Measurements from ENCODE around the gene MCRIP1.
"Not testable (repeated sequence)": the region's sequence is repeated elsewhere in the genome, so short reads cannot be mapped to it uniquely, and the experiment has no call there.

Gene MCRIP1

DNA sequence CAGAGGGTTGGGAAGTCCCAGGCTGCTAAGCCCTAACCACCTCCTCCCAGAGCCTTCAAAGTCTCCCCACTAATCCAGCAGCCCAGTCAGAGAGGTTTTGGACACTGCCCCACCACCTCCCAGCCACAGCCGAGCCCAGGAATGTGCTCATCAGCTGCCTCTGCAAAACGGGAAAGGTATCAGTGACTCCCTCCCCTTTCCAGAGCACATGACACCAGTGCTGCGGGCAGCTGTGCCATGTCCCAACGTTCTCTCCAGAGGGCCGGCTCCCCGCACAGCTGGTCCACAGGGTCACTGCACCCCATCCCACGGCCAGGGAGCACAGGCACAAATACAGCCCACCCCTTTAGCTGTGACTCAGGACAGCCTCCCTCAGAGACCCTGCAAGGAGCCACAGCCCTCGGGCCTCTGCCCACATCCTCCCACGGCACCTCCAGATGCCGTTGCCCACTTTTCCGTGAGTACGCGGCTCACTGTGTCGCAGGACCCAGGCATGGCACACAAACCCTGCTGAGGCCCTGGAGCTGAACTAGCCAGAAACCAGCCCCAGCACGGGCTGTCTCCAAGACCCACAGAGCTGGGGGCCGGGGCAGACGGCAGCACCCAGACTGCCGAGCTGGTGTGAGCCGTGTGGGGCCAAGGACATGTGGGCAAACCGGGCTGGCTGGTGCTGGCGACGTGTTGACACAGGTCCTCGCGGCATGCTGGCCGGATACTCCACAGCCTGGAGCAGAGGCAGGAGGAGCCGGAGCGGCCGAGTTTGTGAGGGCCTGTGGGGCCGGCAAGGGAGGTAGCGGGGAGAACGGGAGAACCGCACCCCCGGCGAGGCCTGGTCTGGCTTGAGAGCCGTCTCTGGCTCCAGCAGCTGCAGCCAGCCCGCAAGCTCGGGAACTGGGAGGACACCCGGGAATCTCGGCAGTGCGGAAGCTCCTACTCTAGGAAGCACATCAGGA, 8.0 kb upstream of the MCRIP1 start:
- no peak for FAIRE-seq

DNA sequence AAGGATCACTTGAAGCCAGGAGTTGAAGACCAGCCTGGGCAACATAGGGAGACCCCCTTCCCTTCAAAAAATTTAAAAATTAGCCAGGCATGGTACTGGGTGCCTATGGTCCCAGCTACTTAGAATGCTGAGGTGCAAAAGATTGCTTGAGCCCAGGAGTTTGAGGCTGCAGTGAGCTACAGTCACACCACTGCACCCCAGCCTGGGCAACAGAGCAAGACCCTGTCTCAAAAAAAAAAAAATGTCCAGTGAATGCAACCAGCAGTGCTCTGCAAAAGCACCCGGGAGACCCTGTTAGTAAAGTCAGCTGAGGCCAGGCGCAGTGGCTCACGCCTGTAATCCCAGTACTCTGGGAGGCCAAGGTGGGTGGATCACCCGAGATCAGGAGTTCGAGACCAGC, 7.0 kb upstream of the MCRIP1 start:
- FAIRE-seq = not testable (repeated sequence)

DNA sequence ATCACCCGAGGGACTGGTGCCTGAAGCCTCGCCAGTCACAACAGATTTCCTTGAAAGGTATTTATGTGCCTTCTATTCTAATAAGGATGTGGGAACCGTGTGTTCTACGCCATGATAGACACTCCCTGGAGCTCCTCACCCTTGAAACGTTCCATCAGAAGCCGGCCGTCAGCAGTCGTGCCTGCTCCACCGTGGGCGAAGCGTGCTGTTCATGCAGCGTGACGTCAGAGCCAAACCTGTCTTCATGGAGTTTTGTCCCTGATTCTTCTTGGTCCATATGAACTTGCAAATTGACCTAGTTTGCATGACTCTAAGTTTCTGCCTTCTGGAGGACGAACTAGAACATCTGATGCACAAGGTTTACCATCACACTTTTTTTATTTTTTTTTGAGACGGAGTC, 6.2 kb upstream of the MCRIP1 start:
- no peak for FAIRE-seq

DNA sequence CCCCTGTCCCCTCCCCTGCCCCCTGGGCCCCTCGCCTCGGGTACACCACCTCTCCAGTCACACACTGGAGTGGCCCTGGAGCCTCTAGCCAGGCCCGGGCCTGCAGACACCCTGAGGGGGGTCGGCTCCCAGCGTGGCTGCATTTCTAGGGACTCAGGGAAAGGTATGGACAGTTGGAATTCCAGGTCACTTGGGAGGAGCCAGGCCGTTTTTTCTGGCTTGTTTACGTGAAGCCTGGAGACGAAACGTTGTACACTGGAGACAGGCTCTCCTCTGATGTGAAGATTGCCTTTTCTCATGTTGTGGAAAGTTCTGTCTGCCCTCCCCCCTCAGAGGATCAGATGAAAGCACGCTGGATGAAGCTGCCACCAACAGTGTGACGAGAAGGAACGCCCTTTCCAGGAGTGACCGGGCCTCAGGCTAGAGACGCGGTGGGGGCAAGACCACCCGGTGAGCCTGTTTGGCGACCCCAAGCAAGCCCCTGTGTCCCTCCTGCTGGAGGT, 5.7 kb upstream of the MCRIP1 start:
- FAIRE-seq = no peak

DNA sequence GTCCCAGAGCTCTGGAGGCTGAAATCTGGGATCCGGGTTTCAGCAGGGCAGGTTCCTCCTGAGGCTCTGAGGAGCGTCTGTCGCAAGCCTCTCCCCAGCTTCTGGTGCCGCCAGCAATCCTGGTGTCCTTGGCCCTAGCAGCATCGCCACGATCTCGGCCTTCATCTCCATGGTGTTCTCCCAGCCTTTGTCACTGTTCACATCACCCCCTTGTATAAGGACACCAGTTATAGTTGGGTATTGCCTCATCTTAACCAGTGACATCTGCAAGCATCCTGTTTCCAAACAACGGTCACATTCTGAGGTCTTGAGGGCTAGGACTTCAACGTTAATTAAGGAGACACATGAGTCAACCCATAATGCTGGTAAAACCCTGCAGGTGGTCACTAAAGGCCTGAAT, 4.5 kb upstream of the MCRIP1 start:
- no peak for FAIRE-seq

DNA sequence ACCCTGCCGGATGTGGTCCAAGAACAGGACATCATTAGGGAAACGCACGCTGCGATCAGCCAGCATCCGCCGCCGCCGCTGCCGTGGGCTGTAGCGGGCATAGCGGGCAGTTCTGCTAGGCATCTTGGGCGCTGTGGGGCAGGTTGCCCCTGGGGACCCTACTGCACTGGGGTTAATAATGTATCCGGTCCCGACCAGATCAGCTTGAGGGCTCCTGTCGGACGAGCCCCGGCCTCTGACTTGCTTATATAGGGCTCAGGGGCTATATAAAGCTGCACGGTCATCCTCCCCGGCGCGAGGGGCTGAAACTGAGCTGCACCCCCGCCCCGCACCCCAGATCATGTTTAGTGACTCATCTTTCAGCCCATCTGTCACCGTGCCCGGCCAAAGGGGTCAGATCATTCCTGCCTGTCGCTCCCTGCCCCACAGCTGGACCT, 1.8 kb upstream of the MCRIP1 start, which contains the start of gene PPP1R27:
TSS of gene PPP1R27 (minus strand) at position 220 of the 437 bp plus-strand sequence. CDS start at position 123, 97 bp downstream.
- no peak for FAIRE-seq

DNA sequence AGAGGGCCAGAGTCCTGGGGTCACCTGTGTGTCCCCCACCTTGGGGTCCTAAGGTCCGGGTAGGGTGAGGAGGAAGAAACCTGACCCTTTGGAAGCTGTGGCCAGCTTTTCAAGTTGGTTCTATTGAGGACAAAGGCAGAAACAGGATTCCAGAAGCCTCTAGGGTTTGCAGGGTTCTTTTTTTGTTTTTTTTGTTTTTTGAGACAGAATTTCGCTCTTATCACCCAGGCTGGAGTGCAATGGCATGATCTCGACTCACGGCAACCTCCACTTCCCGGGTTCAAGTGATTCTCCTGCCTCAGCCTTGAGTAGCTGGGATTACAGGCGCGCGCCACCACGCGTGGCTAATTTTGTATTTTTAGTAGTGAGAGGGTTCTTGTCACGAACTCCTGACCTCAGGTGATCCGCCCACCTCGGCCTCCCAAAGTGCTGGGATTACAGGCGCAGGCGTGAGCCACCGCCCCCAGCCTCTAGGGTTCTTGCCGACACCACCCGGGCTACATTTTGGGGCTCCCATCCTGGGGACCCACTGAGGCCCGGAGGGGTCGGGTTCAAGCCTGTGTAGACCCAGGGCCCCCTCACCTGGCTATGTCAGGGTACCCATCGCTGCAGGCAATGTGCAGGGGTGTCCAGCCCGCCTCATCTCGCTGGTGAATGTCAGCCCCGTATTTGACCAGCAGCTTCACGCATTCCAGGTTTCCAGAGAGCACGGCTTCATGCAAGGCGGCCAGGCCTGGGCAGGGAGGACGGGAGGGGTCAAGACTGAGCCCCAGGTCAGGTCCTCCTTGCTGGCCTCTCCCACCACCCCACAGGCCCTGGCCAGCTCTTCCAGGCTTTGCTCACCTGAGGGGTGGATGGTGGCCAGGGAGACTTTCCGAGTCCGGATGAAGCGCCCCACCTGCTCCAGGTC, 1.1 kb upstream of the MCRIP1 start:
- FAIRE-seq = no peak

DNA sequence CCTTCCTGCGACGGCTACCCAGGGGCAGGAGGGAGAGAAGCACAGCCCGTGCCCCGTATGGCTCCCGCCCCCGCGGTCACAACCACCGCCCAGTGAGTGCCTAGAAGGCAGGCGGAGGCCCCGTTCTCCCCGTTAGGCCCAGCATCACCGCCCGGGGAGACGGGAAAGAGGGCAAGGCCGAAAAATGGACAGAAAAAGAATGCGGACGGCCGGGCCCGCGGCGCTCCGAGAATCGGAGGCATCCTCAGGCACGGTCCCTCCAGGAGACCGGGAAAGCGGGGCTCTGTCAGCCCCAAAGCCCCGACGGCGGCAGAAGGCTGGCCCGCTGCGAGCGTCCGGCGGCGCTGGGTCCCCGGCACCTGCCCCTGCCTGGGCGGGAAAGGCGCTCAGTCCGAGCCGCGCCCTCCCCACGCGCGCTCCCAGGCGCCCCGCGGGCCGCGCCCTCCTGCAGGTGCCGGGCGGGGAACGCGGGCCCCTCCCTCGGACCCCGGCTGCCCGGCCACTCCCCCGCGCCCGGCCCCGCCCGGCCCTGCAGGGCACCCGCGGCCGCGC, 407 bp downstream of the MCRIP1 start:
- no peak for FAIRE-seq

DNA sequence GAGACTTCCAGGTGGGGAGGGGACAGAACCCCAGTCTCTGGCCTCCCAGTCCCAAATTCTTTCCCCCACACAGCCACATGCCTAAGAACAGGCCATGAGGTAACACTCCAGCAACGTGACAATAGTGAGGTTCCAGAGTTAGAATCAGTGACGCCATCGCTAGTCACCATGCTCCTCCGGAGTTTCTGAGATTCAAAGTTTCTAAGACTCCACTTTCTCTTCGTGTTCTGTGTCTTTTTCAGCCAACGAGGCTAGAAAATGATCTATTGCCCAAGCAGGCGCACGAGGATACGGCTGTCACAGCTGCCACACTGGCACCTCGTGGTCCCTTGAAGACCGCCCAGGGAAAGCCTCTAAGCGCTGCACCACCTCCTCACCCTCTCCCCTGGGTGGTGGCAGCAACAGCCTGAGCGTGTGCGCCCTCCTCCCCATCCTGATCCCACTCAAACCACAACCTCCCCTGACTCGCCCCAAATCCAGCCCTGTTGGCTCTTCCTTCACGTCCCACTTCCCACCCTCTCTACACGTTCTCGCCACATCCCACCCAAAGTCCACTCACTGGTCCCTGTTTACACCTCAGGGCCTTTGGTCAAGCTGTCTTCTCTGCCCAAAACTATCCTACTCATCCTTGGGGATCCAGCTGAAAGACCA, 1.0 kb downstream of the MCRIP1 start:
- no peak for FAIRE-seq

DNA sequence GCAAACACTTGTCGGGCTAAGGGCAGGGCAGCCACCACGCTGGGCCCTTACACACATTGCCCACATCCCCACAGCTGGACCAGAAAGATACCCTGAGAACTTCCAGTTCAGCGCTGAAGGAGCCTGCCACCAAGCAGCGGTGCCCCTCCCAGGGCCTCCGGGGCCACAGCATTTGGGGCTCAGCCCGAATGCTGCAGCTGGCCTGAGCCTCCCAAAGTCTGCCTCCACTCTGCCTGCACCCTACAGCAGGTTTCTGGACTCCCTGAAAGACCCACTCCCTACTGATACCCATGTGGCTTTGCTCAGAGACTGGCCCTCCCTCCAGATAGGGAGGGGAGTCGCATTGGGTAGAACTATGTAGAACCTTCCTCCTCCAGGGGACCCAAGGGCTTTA, 1.5 kb downstream of the MCRIP1 start:
- no peak for FAIRE-seq

DNA sequence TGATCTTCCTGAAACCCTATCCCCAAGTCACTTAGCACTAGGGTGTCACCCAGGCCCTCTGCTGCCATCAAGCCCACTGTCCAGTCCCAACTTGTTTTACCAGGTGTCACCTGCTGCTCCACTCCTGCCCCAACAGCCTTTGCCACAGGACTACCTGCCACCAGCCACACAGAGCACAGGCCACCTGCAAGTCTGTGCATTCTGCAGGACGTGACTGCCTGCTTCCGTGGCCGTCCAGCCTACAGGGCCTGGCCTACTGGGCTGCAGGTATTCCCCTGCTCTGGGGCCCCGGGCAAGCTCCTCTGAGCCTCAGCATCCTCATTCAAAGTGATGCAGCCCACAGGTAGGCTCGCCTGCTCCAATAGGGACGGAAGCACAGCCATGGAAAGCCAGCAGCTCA, 3.2 kb downstream of the MCRIP1 start:
- no peak for FAIRE-seq

DNA sequence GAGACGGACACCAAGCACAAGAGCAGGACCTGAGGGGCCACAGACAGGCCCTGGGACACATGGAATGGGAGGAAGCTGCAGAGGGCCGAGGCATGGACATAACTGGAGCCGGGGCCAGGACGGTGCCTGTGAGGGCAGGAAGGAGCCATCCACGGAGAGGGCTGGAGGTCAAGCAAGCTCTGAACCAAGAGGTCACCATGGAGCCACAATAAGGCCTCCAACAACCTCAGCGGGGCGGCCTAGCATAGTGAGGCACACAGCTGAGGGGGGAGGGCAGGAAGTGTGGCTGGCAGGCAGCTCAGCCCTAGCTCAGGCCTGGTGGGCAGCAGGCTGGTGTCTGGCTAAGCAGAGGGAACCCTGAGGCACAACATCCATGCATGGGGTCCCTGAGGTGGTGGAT, 4.4 kb downstream of the MCRIP1 start:
- FAIRE-seq = no peak

DNA sequence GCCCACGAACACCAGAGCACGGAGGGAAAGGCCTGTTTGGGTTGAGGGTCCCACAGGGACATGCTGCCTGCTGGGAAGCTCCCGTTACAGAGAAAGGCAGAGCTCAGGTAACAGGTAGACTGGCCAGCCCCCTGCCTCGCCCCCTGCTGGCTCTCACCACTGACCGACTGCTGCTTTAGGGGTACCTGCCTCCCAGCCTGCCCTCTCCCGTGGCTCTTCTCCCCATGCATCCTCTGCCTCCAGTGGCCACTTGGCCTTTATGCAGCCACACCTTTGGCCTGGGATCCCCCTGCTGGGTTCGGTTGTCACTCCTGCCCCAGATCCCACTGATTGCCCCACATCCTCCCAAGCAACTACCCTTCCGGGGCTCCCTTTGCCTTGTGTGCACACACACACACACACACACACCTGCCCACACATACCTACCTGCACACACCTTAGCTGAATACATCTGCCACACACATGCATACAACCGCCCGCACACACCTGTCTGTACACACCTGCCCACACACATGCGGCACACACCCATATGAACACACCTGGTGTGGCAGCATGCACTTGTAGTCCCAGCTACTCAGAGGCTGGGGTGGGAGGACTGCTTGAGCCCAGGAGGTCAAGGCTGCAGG, 7.1 kb downstream of the MCRIP1 start:
- no peak for FAIRE-seq

DNA sequence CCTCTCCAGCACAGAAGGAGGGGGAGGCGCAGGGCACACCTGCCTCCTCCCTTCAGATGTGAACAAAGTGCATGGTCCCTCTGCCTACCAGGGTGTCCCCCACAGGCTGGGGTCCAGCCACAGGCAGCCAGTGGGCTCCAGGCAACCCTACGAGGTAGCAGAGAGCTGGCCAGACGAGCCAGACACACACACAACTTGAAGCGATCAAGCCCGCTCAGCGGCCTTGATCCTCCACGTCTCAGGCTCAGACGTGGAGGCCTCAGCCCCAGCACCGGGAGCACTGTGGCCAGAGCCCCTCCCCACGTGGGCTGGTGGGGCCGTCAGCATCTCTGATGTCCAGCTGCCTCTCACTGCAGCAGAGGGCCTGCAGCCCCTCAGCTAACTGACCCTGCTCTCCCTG, 8.5 kb downstream of the MCRIP1 start:
- no peak for FAIRE-seq

DNA sequence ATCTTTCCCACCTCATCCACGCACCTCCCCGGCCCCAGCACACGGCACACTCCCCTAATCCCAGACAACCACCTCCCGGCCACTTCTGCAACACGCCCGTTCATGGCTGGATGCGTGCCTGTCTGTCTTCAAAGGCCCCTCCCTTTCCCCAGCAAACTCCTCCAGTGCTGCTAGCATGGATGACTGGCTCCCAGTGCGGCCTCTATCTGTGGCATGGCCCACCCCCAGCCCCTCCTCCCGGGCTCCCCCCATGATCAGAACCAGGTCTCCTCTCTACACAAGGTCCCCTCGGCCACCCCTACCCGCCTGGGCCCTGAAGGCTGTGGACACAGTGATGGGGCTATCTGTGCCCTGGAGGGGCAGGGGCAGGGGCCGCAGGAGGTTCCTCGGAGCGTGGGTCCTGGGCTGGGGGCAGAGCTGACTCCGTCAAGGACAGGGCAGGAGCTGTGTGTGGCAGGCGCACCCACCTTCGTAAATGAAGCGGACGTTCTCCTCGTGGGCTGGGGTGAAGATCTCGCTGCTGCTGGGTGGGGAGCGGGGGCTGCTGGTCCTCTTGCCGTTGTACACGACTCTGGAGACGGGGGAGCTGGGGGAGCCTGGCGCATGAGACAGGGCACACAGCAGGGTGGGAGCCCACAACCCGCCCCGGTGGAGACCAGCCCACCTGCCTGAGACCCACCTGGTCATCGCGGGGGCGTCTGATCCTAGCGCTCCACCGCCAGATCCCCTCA, 9.1 kb downstream of the MCRIP1 start:
- FAIRE-seq = no peak

DNA sequence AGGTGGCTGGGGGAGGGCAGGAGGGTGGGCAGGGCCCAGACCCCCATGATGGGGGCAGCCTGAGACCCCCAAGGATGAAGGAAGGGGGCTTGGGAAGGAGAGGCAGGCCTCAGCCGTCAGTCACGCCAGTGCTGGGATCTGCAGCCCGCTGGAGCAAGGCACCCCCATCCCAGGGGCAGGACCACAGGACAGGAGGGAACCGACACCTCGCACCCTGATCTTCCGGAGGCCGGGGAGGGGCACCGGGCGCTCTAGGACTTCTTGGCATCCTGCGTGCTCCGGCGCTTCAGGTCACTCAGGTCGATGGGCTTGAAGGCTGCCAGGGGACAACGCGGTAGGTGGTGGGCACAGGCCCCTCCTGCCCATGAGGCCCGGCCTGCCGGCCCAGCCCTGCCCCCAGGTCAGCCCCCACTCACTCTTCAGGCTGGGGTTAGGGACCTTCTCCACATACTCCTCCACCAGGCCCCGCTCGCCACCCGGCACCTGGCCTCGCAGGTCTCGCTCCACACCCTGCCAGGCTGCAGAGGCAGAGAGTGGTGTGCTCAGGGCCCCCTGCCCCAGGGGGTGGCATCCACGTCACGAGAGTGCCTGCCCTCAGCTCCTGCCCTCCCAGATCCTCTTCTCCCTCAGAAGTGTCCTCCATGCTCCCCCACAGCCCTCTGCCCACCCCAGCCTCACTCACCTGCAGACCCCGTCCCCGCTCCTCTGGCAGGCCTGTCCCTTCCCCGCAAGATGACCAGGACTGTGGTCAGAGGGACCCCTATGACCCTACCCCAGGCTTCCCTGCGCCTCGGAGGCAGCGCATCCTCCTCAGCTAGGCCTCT, 9.9 kb downstream of the MCRIP1 start:
- no peak for FAIRE-seq

DNA sequence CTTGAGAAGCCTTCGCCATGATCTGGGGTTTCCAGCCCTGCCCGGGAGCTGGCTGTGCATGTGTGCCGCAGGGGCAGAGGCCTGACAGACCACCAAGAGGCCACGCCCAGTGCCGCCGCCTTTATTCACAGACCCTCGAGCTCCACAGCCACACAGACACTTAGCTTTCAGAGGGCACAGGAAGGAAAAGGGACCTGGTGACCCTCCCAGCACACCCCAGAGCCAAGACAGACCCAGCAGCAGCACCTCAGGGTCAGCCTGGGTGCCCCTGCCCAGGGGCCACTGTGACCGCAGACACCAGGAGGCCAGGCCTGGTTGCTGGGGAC, 10.8 kb downstream of the MCRIP1 start:
- FAIRE-seq = no peak

DNA sequence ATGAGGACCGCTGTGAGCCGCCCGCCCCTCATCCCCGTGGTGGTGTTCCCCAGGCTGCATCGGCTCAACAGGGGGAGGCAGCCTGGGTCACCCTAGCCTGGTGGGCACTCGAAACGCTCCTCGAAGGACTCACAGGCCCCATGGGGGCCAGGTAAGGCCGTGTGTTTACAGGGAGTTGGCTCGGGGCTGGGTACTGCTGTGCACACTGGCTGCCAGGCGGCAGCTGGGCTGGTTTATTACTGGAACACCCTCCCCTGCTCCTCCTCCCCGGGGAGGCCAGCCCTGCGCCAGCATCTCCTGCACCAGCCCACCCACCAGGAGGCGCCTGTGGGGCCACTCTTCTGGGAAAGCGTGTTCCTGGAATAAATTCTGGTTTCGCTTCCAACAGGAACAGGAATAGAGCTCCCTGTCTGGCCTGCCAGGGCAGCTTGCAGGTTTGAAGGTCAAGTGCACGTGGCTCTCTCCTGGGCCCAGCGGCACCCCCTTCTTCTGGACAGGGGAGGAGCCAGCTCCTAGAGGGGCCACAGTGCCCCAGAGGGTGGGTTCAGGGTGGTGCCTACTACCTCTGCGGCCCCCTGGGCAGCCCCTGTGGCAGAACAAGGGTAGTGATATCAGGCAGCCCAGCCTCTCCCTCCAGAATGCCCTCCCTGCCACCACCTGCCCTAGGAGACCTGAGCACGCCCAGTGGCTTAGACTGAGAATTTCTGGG, 11.3 kb downstream of the MCRIP1 start:
- FAIRE-seq = no peak

DNA sequence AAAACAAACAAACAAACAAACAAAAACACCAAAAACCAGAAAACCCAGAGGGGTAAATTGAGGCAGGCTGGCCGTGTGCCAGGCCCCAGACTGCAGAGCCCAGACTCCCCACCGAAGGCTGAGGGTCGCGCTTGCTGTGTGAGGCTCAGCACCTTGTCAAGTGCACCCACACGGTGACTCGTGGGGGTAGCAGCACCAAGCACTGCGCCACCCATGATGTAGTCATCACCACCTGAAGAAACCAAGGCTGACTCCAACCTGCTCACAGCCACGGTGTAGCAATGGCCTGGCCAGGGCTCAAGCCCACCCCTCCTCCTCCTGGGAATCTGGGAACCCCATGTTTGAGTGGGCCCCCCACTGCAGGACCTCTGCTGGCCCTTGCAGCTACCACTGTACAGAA, 11.9 kb downstream of the MCRIP1 start:
- no peak for FAIRE-seq

DNA sequence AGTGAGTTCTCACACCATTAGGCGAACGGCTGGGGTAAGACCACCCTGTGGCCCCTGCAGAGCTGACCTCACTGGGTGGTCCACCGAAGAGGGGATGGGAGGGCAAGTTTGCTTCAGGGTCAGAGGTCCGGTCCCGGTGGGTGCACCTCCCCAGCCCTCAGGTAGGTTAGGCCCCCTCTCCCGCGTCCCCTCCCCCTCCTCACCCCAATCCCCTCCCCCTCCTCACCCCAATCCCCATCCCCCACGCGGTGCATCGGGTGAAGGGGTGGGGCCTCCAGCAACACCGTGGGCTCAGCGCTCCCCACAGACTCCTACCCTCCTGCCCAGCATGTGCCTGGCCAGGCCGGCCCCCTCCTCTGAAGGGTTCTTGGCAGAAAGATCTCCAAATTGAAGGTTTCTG, 13.4 kb downstream of the MCRIP1 start:
- FAIRE-seq = no peak

Measured in G401.6 (cell line).